NT2/D1 (cell line): ENCODE results near the gene SLC48A1.

Source experiments
- YY1 ChIP-seq: IDR thresholded peaks from 2 replicates; pipeline ENCODE4 v1.6.1; 2011; ENCODE audit not compliant: insufficient read length, insufficient read depth
- ZNF274 ChIP-seq: IDR thresholded peaks from 2 replicates; pipeline ENCODE4 v1.6.1; 2011; ENCODE audit warnings: mild to moderate bottlenecking, low read depth, low read length

- TF ChIP-seq ZNF274 (no peak), YY1 (no peak)
These were observed 5.8 kb upstream of the SLC48A1 start for GRCh38 chr12:47767216-47767724.
